ENCODE data around the gene CEP43. TPM values are rescaled to one million over a fixed set of nuclear protein-coding genes. Genes with fewer than 3 reads are reported as not detected.
A peak's percentile ranks its signal among the peaks of the same experiment; 100 is the strongest.

Gene CEP43
- total RNA-seq, 1 experiment from 2014 or later, result 37.0 TPM

DNA sequence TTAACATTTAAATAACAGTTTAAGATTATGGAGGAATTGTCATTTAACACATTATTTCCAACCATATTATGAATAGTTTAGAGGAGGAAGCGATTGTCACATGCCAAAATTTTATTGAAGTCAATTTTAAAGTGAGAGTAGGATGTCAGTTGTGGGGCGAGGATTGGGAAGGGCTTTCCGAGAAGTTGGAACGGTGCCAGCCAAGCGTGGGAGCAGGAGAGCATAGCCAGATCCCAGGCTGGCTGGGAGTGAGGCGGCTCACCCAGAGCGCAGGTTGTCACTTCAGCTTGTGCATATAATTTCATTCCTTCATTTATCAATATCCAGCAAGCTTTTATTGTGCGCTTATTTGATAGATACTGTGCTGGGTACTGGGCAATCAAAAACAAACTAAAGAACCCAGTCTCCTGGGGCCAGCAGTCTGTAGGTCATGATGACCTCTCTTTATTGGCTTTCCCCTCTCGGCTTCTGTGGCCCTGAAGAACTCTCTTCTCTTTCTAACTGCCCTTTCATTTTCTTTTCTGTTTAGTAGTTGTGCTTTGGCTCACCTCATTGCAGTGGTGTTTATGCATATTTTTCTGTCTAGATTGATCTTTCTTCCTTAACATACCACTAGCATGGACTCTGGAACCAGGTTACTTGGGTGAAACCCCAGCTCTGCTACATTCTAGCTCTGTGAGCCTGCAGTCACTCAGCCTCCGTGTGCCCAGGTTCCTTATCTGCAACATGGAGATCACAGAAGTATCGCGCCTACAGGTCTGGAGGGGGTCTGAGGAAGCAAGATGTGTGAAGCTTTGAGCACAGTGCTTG, 6.4 kb downstream of the CEP43 start:
- Mint-ChIP-seq H3K4me1 (ENCODE audit: low read depth, unreplicated experiment) (peaks cover 21% of the 10 kb centered on the region), H3K36me3 (ENCODE audit: insufficient read depth, unreplicated experiment) (peaks cover 48% of the 10 kb centered on the region), H3K27me3 (ENCODE audit: insufficient read depth, unreplicated experiment) (no peaks in the 10 kb centered on the region), H3K27ac (ENCODE audit: unreplicated experiment) (no peak overlapping the region), H3K9me3 (ENCODE audit: unreplicated experiment) (no peaks in the 10 kb centered on the region), H3K4me3 (ENCODE audit: unreplicated experiment) (no peak overlapping the region)
- intact Hi-C loops (cut with micrococcal nuclease; ENCODE audit: unreplicated experiment), result no loop called here
- no TSS peak for BruUV-seq (replicated peaks)
- H3K36me3 ChIP-seq (ENCODE audit: control insufficient read depth, insufficient read depth, low read length), result peaks cover 2% of the 10 kb centered on the region; the same call in 1 of the 2 replicates
- no peaks in the 10 kb centered on the region for H3K9me3 ChIP-seq
- POLR2A ChIA-PET, result no interaction called here
- CTCF ChIA-PET, result interaction anchor here (1.2 kb wide), 1 partner anchor 136 kb away, joined by 3 read pairs; no protein-coding TSS in a partner anchor
- H3K27me3 ChIP-seq (replicated peaks; ENCODE audit: control insufficient read depth, insufficient read depth, low read length), result no peaks in the 10 kb centered on the region
- H3K4me3 ChIP-seq (ENCODE audit: low read depth, low read length), result no peak overlapping the region
- peaks cover 12% of the 10 kb centered on the region for H3K4me1 ChIP-seq
- TF ChIP-seq, protein P1, sequence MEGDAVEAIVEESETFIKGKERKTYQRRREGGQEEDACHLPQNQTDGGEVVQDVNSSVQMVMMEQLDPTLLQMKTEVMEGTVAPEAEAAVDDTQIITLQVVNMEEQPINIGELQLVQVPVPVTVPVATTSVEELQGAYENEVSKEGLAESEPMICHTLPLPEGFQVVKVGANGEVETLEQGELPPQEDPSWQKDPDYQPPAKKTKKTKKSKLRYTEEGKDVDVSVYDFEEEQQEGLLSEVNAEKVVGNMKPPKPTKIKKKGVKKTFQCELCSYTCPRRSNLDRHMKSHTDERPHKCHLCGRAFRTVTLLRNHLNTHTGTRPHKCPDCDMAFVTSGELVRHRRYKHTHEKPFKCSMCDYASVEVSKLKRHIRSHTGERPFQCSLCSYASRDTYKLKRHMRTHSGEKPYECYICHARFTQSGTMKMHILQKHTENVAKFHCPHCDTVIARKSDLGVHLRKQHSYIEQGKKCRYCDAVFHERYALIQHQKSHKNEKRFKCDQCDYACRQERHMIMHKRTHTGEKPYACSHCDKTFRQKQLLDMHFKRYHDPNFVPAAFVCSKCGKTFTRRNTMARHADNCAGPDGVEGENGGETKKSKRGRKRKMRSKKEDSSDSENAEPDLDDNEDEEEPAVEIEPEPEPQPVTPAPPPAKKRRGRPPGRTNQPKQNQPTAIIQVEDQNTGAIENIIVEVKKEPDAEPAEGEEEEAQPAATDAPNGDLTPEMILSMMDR (IDR thresholded peaks at IDR 0.05; ENCODE audit: insufficient read depth in 1 of 2, low read depth in 1 of 2, low read length in 1 of 2, severe bottlenecking in 1 of 2, unreplicated experiment in 1 of 2), result no peak
- no peak for DNase-seq

DNA sequence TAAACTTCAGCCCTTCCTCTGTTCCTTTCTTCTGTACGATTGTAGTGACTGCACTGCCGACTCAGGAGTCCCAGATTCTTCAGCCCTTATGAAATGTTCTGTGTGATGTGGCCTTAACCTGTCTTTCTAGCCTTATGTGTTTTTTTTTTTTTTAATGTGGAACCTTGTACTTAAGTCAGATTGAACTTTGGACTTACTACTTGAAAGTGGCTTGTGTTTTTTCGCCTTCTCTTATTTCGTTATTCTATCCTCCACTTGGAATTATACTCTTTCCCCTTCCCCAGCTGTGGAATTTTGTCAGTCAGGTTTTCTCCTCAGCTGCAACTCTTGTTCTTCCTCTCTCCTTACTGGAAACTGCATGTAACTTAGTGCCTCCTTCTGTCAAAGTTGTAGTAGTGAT, 8.8 kb downstream of the CEP43 start:
- H3K4me3 ChIP-seq (ENCODE audit: low read depth, low read length), result no peak overlapping the region
- H3K36me3 ChIP-seq (ENCODE audit: control insufficient read depth, insufficient read depth, low read length), result peaks cover 2% of the 10 kb centered on the region; the same call in 1 of the 2 replicates
- no TSS peak for BruUV-seq (replicated peaks)
- Mint-ChIP-seq H3K9me3 (ENCODE audit: unreplicated experiment) (no peaks in the 10 kb centered on the region), H3K4me3 (ENCODE audit: unreplicated experiment) (no peak overlapping the region), H3K36me3 (ENCODE audit: insufficient read depth, unreplicated experiment) (peaks cover 56% of the 10 kb centered on the region), H3K4me1 (ENCODE audit: low read depth, unreplicated experiment) (peaks cover 10% of the 10 kb centered on the region), H3K27me3 (ENCODE audit: insufficient read depth, unreplicated experiment) (no peaks in the 10 kb centered on the region), H3K27ac (ENCODE audit: unreplicated experiment) (peak overlapping the region; percentile 3)
- intact Hi-C loops (cut with micrococcal nuclease; ENCODE audit: unreplicated experiment), result no loop called here
- no peaks in the 10 kb centered on the region for H3K27me3 ChIP-seq (replicated peaks; ENCODE audit: control insufficient read depth, insufficient read depth, low read length)
- ChIA-PET POLR2A (no interaction called here), CTCF (interaction anchor here (1.1 kb wide), 1 partner anchor 9 kb away, joined by 3 read pairs; no protein-coding TSS in a partner anchor)
- TF ChIP-seq, protein P1 (IDR thresholded peaks at IDR 0.05; ENCODE audit: insufficient read depth in 1 of 2, low read depth in 1 of 2, low read length in 1 of 2, severe bottlenecking in 1 of 2, unreplicated experiment in 1 of 2), result no peak
- H3K9me3 ChIP-seq, result no peaks in the 10 kb centered on the region
- no peak for DNase-seq
- peaks cover 9% of the 10 kb centered on the region for H3K4me1 ChIP-seq

DNA sequence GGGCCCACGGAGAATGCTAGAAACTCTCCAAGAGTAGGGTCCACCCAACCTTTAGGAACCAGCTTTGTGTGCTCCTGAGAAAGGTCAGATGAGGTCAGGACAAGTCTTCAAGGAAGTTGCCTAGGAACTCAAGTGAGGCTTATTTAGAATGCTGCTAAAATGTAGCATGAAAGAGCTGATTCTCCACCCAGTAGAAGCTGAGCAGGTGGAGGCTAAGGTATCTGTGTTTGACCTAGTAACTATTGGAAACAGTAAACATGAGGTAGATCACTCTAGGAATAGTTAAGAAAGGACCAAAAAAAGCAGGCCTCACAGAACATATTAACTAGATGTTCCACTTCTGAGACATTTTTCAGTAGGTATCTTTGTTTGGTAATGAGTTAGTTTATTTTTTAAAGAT, 13.9 kb downstream of the CEP43 start:
- TF ChIP-seq, protein P1 (IDR thresholded peaks at IDR 0.05; ENCODE audit: insufficient read depth in 1 of 2, low read depth in 1 of 2, low read length in 1 of 2, severe bottlenecking in 1 of 2, unreplicated experiment in 1 of 2), result no peak
- Histone ChIP-seq H3K36me3 (ENCODE audit: control insufficient read depth, insufficient read depth, low read length) (peaks cover 2% of the 10 kb centered on the region), H3K27me3 (replicated peaks; ENCODE audit: control insufficient read depth, insufficient read depth, low read length) (no peaks in the 10 kb centered on the region), H3K9me3 (no peaks in the 10 kb centered on the region), H3K4me1 (peaks cover 1% of the 10 kb centered on the region), H3K4me3 (ENCODE audit: low read depth, low read length) (no peak overlapping the region)
- peaks cover 50% of the 10 kb centered on the region for H3K36me3 Mint-ChIP-seq (ENCODE audit: insufficient read depth, unreplicated experiment)
- no peak overlapping the region for H3K4me3 Mint-ChIP-seq (ENCODE audit: unreplicated experiment)
- H3K4me1 Mint-ChIP-seq (ENCODE audit: low read depth, unreplicated experiment), result peaks cover 4% of the 10 kb centered on the region
- intact Hi-C loops (cut with micrococcal nuclease; ENCODE audit: unreplicated experiment), result no loop called here
- no TSS peak for BruUV-seq (replicated peaks)
- POLR2A ChIA-PET, result no interaction called here
- no peak overlapping the region for H3K27ac Mint-ChIP-seq (ENCODE audit: unreplicated experiment)
- no peaks in the 10 kb centered on the region for H3K27me3 Mint-ChIP-seq (ENCODE audit: insufficient read depth, unreplicated experiment)
- CTCF ChIA-PET, result no interaction called here
- DNase-seq, result peak in 1 of 2 experiments; percentile 9
- H3K9me3 Mint-ChIP-seq (ENCODE audit: unreplicated experiment), result no peaks in the 10 kb centered on the region
